ENCODE measurements around the gene POM121C.
"Not testable (repeated sequence)": the region's sequence is repeated elsewhere in the genome, so short reads cannot be mapped to it uniquely, and the experiment has no call there.

DNA sequence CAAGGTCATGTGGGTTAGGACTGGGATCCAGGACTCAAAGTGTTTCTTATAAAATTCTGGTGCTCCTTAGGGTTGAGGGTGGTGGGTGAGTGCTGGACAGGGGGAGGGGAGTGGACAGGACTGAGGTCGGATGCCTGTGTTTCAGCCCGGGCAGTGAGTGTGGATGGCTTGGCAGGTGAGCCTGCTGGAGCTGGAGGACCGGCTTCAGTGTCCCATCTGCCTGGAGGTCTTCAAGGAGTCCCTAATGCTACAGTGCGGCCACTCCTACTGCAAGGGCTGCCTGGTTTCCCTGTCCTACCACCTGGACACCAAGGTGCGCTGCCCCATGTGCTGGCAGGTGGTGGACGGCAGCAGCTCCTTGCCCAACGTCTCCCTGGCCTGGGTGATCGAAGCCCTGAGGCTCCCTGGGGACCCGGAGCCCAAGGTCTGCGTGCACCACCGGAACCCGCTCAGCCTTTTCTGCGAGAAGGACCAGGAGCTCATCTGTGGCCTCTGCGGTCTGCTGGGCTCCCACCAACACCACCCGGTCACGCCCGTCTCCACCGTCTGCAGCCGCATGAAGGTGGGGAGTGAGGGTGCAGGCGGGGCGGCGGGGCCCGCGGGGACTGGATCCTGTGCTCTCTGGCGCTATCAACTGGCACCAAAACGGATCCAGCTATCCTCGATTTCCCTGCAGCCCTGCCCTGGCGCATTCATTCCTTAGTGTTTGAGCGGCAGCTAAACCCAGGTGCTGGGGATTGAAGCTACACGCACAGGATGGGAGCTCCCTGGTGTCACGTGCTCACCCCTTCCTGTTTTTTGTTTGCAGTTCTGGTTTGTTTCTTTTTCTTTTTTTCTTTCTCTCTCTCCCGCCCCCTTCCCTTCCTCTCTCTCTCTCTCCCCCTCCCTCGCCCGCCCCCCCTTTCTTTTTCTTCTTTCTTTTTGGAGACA lies 87.1 kb downstream of the POM121C start:
- TF ChIP-seq, protein P1, sequence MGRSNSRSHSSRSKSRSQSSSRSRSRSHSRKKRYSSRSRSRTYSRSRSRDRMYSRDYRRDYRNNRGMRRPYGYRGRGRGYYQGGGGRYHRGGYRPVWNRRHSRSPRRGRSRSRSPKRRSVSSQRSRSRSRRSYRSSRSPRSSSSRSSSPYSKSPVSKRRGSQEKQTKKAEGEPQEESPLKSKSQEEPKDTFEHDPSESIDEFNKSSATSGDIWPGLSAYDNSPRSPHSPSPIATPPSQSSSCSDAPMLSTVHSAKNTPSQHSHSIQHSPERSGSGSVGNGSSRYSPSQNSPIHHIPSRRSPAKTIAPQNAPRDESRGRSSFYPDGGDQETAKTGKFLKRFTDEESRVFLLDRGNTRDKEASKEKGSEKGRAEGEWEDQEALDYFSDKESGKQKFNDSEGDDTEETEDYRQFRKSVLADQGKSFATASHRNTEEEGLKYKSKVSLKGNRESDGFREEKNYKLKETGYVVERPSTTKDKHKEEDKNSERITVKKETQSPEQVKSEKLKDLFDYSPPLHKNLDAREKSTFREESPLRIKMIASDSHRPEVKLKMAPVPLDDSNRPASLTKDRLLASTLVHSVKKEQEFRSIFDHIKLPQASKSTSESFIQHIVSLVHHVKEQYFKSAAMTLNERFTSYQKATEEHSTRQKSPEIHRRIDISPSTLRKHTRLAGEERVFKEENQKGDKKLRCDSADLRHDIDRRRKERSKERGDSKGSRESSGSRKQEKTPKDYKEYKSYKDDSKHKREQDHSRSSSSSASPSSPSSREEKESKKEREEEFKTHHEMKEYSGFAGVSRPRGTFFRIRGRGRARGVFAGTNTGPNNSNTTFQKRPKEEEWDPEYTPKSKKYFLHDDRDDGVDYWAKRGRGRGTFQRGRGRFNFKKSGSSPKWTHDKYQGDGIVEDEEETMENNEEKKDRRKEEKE (IDR thresholded peaks at IDR 0.05), result not testable (repeated sequence)
- TF ChIP-seq CREM (IDR thresholded peaks at IDR 0.05); CREM (CRISPR knock-in tag; IDR thresholded peaks at IDR 0.05); MXI1 (IDR thresholded peaks at IDR 0.05; ENCODE audit: borderline replicate concordance, low read depth, low read length); THYN1 (CRISPR knock-in tag; IDR thresholded peaks at IDR 0.05; ENCODE audit: borderline replicate concordance, low read depth): not testable (repeated sequence)
- TF ChIP-seq, protein P2, sequence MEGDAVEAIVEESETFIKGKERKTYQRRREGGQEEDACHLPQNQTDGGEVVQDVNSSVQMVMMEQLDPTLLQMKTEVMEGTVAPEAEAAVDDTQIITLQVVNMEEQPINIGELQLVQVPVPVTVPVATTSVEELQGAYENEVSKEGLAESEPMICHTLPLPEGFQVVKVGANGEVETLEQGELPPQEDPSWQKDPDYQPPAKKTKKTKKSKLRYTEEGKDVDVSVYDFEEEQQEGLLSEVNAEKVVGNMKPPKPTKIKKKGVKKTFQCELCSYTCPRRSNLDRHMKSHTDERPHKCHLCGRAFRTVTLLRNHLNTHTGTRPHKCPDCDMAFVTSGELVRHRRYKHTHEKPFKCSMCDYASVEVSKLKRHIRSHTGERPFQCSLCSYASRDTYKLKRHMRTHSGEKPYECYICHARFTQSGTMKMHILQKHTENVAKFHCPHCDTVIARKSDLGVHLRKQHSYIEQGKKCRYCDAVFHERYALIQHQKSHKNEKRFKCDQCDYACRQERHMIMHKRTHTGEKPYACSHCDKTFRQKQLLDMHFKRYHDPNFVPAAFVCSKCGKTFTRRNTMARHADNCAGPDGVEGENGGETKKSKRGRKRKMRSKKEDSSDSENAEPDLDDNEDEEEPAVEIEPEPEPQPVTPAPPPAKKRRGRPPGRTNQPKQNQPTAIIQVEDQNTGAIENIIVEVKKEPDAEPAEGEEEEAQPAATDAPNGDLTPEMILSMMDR (CRISPR knock-in tag; IDR thresholded peaks at IDR 0.05), result not testable (repeated sequence)

All from HepG2 (cell line).